HEK293T (cell line): ENCODE results near the gene KCNH1.

Source experiments
- CTCF ChIA-PET: fragments of 350-600 bp; formaldehyde crosslinking; extraction: SDS; loops from one replicate; lab custom pipeline; 2021; ENCODE audit warnings: antibody characterized with exemption, inconsistent platforms; lab: Yijun Ruan, JAX
- POLR2A ChIA-PET: fragments of 350-600 bp; formaldehyde crosslinking; extraction: SDS; loops from one replicate; lab custom pipeline; 2020; ENCODE audit warnings: antibody characterized with exemption, inconsistent platforms; lab: Yijun Ruan, JAX
- DNase-seq: peaks from one replicate; pipeline ENCODE4 v3.0.0; 2012; ENCODE audit warnings: mixed read lengths; ENCODE audit errors: extremely low spot score
- ARNT ChIP-seq: fragments of 450-650 bp; IDR thresholded peaks from 2 replicates; pipeline ENCODE4 v1.6.1; 2017; ENCODE audit warnings: mild to moderate bottlenecking
- BHLHE40 ChIP-seq: fragments of 450-650 bp; IDR thresholded peaks from 2 replicates; pipeline ENCODE4 v1.6.1; 2016; ENCODE audit warnings: mild to moderate bottlenecking, moderate library complexity, borderline replicate concordance
- CTBP1 ChIP-seq: fragments of 450-650 bp; IDR thresholded peaks from 2 replicates; pipeline ENCODE4 v1.6.1; 2016; ENCODE audit warnings: borderline replicate concordance
- ELF4 ChIP-seq: fragments of 450-650 bp; IDR thresholded peaks from 2 replicates; pipeline ENCODE4 v1.6.1; 2017; ENCODE audit warnings: antibody characterized with exemption
- FOXK2 ChIP-seq: fragments of 450-650 bp; IDR thresholded peaks from 2 replicates; pipeline ENCODE4 v1.6.1; 2016; ENCODE audit warnings: mild to moderate bottlenecking
- FOXM1 ChIP-seq: fragments of 450-650 bp; IDR thresholded peaks from 2 replicates; pipeline ENCODE4 v1.6.1; 2017; ENCODE audit warnings: mild to moderate bottlenecking, borderline replicate concordance
- HDGF ChIP-seq: fragments of 450-650 bp; IDR thresholded peaks from 2 replicates; pipeline ENCODE4 v1.6.1; 2017; ENCODE audit warnings: antibody characterized with exemption, borderline replicate concordance
- L3MBTL2 ChIP-seq: fragments of 450-650 bp; conservative IDR thresholded peaks from 2 replicates; pipeline ENCODE4 v1.6.1; 2016; ENCODE audit warnings: mild to moderate bottlenecking
- NFRKB ChIP-seq: fragments of 450-650 bp; IDR thresholded peaks from 2 replicates; pipeline ENCODE4 v1.6.1; 2016; ENCODE audit warnings: mild to moderate bottlenecking, moderate library complexity
- SP1 ChIP-seq: fragments of 450-650 bp; IDR thresholded peaks from 2 replicates; pipeline ENCODE4 v1.6.1; 2017
- SUZ12 ChIP-seq: fragments of 450-650 bp; IDR thresholded peaks from 2 replicates; pipeline ENCODE4 v1.6.1; 2016; ENCODE audit warnings: mild to moderate bottlenecking
- TARDBP ChIP-seq: fragments of 450-650 bp; IDR thresholded peaks from 2 replicates; pipeline ENCODE4 v1.6.1; 2016
- ZNF384 ChIP-seq: fragments of 450-650 bp; IDR thresholded peaks from 2 replicates; pipeline ENCODE4 v1.6.1; 2016
- TF ChIP-seq, protein P1 (sequence below): fragments of 450-650 bp; IDR thresholded peaks from 2 replicates; pipeline ENCODE4 v1.6.1; 2016

The KCNH1 gene

DNA sequence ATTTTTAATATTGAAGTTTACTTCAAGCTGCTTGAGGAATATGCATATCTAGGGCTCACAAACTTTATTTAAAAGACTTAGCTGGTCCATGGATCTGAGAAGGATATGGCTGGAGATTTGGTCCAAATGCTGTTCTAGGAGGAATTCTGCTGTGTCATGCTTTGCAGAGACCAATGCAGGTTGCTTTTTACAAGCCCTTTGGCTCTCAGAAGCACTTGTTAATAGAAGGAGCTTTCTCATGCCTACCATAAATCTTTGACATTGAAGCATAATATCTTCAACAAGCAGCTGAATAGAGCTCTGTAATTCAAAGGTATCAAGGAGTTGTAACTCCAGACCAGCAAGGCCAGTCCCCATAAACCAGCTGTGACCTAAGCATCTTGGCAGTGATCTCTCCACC lies 506.2 kb downstream of the KCNH1 start:
- no peak for DNase-seq
- ChIA-PET CTCF (interaction anchor here (0.8 kb wide), 1 partner anchor 227 kb away, joined by 4 read pairs; no protein-coding TSS in a partner anchor), POLR2A (no interaction called here)
- TF ChIP-seq TARDBP (no peak), ELF4 (no peak), HDGF (no peak), L3MBTL2 (no peak), SP1 (no peak), ZNF384 (no peak), FOXK2 (no peak), CTBP1 (no peak), BHLHE40 (no peak), SUZ12 (no peak), NFRKB (no peak), ARNT (no peak), FOXM1 (no peak)
- TF ChIP-seq, protein P1, sequence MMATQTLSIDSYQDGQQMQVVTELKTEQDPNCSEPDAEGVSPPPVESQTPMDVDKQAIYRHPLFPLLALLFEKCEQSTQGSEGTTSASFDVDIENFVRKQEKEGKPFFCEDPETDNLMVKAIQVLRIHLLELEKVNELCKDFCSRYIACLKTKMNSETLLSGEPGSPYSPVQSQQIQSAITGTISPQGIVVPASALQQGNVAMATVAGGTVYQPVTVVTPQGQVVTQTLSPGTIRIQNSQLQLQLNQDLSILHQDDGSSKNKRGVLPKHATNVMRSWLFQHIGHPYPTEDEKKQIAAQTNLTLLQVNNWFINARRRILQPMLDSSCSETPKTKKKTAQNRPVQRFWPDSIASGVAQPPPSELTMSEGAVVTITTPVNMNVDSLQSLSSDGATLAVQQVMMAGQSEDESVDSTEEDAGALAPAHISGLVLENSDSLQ = no peak
